Renal cortex interstitium (tissue), 11 donors: Measurements from ENCODE around the gene UPP1. TPM values are rescaled to one million over a fixed set of nuclear protein-coding genes. Genes with fewer than 3 reads are reported as not detected.
"Not testable (repeated sequence)": the region's sequence is repeated elsewhere in the genome, so short reads cannot be mapped to it uniquely, and the experiment has no call there.

Experiments
- DNase-seq, 11 donors: peaks; one replicate each; pipeline ENCODE4 v3.0.0-alpha.2; 2013; ENCODE audit warnings: low read depth in 9 of 11, low spot score in 4 of 11; ENCODE audit errors: extremely low read depth in 1 of 11
- polyA plus RNA-seq, 3 donors: library from polyadenylated mRNA; unstranded; fragments of 120-200 nt; gene quantifications; one replicate each; pipeline ENCODE4 v1.2.1, GENCODE V29; 2013; ENCODE audit not compliant: insufficient read length in 3 of 3

Gene UPP1
- polyA plus RNA-seq, 3 donors = 9.0 to 14.6 (median 11.9) TPM

GRCh38 chr7:48105045-48105444 lies 16.0 kb downstream of the UPP1 start:
- DNase-seq = no peak

GRCh38 chr7:48106906-48107659 lies 18.0 kb downstream of the UPP1 start:
- no peak for DNase-seq

DNA sequence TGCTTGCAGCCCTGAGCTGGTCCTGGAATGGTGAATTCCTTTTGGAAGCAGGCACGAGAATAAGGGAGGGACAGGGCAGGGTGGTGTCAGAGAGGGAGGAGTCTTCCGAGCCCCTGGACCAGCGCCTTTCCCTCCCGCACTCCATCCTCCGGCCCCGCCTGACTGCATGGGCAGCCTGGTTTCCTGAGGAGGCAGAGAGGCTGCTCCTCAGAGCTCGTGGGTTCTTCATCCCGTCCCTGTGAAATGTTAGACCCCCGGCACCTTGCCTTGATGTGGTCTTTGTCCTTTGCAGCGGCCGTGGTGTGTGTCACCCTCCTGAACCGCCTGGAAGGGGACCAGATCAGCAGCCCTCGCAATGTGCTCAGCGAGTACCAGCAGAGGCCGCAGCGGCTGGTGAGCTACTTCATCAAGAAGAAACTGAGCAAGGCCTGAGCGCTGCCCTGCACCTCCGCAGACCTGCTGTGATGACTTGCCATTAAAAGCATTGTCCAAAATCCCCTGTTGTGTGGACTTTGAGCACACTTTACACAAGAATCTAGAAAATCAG lies 18.9 kb downstream of the UPP1 start:
- no peak for DNase-seq

- no peak for DNase-seq
Measured at GRCh38 chr7:48108959-48109847, 20.1 kb downstream of the UPP1 start.

DNA sequence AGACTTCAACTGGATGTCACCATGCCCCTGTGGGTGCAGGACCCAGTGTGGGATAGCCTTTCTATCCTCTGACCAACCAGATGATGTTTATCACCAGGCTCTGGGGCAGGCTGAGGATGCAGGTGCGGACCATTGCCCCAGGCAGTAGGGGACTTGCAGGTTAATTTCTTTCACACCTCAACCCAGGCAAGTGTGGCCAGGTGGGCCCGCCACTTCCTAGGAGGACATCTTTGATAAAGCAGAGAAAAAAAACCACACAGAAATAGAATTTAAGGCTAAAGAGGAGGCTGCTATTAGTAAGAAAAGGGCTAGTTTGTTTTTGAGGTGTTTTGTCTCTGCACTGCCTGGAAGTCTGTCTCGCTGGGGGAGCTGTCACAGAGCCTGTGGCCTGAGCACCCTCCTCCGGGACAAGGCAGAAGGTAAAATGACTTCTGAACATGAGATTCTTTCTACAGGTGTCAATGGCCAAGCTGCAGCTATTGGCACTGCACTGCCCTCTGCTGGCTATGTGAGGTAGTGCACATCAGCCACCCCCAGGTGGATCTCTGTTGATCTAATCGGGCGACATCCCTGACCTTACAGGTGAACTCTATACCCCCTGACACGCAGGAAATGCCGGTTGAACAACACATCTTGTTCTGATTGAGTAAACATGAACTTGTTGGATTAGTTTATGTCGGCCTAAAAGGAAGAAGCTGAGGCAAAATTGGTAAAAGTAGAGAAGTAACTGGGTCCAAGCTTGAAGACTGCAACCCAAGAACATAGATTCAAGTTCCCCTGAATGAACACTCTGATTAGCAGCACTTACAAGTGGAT lies 21.0 kb downstream of the UPP1 start:
- peak in 6 of 11 donors; percentile 35 to 53 (median 42) for DNase-seq

- DNase-seq = no peak
Measured at GRCh38 chr7:48110868-48111267, 21.8 kb downstream of the UPP1 start.

GRCh38 chr7:48111596-48111995 lies 22.5 kb downstream of the UPP1 start:
- DNase-seq = no peak

DNA sequence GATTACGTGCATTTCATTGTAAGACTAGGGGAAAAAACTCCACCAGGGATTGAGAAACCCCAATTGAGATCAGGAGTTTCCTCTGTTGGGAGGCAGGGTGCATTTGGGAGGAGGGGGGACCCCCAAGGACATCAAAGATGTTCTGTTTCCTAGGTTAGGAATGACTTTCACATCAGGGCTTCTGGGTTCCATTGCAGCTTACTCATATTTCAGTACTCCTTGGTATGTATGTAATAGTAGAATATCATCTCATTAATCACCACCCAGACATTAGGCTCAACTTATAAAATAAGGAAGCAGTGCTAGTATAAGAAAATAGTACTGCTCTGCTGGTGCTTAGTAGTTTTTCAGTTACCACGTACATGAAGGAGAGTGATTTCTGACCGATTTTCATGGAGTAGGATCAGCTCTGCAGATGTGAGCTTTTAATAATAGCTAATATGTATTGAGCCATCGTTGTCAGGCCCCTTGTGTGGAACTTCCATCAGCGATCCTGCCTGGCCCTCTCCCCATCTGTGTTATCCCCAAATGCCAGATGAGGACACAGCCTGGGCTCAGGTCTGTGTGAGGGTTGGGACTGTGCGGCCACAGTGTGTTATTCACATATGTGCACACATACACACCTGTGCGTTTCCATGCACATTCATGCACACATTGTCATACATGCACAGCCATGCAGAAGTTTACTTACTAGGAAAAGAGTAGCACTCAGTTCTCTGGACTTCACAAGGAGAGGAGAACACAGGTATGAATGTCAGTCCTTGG lies 23.5 kb downstream of the UPP1 start:
- DNase-seq = no peak

GRCh38 chr7:48113275-48113674 lies 24.2 kb downstream of the UPP1 start:
- DNase-seq = no peak

DNA sequence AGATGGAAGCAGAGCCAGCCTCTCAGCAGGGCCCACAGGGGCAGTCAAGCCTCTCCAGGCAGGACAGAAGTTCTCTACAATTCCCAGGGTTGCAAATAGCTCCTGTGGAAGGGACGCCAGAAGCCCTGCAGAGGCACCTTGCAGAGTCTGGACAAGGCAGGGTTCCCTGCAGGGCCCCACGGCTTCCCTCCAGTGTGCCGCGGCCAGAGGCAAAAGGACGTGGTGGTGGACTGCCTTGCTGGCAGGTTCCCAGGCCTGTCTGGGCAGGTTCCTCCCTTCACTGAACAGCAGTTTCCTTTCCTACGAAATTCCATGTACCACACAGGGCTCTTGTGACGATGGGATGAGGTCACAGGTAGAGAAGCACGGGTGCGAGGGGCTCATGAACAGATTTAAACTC lies 25.1 kb downstream of the UPP1 start:
- DNase-seq = no peak

- DNase-seq = no peak
Measured at GRCh38 chr7:48114589-48114988, 25.5 kb downstream of the UPP1 start.

GRCh38 chr7:48116043-48116442 lies 27.0 kb downstream of the UPP1 start:
- DNase-seq = no peak

DNA sequence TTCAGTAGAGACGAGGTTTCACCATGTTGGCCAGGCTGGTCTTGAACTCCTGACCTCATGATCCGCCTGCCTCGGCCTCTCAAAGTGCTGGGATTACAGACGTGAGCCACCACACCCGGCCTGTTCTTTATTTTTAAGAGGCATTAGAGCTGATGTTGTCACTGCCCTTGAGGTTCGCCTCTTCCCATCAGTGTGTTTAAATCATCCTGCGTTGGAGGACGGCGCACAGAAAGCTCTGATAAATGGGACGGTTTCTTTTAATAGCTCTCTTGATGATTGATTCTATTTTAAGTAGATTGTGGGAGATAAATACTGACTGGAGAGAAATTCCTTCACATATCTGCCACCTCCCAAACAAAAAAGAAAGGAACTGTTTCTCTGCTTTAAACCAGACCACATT lies 29.0 kb downstream of the UPP1 start:
- DNase-seq = no peak

DNA sequence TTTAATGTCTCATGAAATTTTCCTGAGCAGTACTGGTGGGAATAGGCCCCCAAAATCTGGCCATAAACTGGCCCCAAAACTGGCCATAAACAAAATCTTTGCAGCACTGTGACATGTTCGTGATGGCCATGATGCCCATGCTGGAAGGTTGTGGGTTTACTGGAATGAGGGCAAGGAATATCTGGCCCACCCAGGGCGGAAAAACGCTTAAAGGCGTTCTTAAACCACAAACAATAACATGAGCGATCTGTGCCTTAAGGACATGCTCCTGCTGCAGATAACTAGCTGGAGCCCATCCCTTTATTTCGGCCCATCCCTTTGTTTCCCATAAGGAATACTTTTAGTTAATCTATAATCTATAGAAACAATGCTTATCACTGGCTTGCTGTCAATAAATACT lies 31.5 kb downstream of the UPP1 start:
- not testable (repeated sequence) for DNase-seq

GRCh38 chr7:48126037-48126436 lies 37.0 kb downstream of the UPP1 start:
- DNase-seq = no peak

DNA sequence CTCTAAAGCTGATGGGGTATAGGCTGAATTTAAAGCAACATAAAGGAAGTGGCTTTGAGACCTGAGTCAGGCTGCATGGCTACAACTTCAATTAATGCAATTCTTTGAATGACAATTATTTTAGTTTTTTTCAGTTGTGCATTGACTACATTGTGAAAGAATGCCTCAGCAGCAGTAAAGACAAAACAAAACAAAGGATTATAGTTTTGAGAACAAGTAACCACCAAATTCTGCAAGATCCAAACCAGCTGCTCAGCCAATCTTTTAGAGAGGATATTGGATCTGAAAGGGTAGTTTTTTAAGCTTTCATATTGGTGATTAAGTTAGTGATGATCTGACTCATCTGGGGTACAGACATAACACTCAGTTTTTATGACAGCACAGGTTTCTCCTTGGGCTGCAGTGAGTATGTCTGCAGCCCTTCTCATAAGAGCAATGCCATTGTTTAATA lies 41.6 kb downstream of the UPP1 start:
- no peak for DNase-seq

DNA sequence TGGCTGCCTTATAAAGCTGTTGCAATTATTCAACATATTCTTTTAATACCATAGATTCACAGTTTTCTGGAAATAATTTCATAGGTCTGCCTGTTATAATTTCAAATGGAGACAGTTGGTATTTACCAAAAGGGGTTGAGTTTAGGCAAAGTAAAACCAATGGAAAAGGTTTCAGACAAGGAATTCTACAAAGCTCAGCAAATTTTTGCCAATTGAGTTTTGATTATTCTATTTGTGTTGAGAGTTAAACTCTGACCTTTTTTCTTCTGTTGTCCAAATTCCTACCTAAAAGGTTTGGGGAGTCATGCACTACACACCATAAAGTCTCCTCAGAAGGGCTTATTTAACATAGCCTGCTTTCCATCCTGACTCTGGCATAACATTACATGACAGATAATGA lies 43.7 kb downstream of the UPP1 start:
- no peak for DNase-seq

GRCh38 chr7:48139459-48139858 lies 50.4 kb downstream of the UPP1 start:
- no peak for DNase-seq
